CD4-positive, alpha-beta T cell (primary cell): ENCODE data around the gene PIM2. TPM values are rescaled to one million over a fixed set of nuclear protein-coding genes. Genes with fewer than 3 reads are reported as not detected.

Experiments
- ATAC-seq: fragments of 200-7000 bp; cut with Tn5 transposase; one replicate; pipeline ENCODE4 v1.10.0; 2022; ENCODE audit warnings: mild to moderate bottlenecking; ENCODE audit not compliant: poor library complexity
- CTCF ChIA-PET: fragments of 350-600 bp; sonication (Branson Sonifier 250); formaldehyde crosslinking; loops from one replicate; lab custom pipeline; 2021; ENCODE audit warnings: antibody characterized with exemption, inconsistent platforms; lab: Charles Lee
- POLR2A ChIA-PET: fragments of 350-600 bp; sonication (Branson Sonifier 250); formaldehyde crosslinking; loops from one replicate; lab custom pipeline; 2021; ENCODE audit warnings: antibody characterized with exemption, inconsistent platforms; lab: Charles Lee
- DNase-seq, 14 experiments: peaks; one replicate each; pipeline ENCODE4 v3.0.0-alpha.2; 2013 to 2020; ENCODE audit warnings: mixed read lengths in 2 of 14
- H3K27ac ChIP-seq, 2 donors: one replicate each; pipeline versions ENCODE4 v1.5.1 to v1.7.0; 2013; ENCODE audit warnings: low read length in 2 of 2, low read depth in 1 of 2, mild to moderate bottlenecking in 1 of 2
- H3K27me3 ChIP-seq, 2 experiments: 1 replicate in 1 of 2; 2 replicates in 1 of 2; pipeline versions ENCODE4 v1.6.1 to v1.7.0; 2013; ENCODE audit warnings: low read length in 2 of 2, control low read depth in 1 of 2, mild to moderate bottlenecking in 1 of 2, moderate library complexity in 1 of 2; ENCODE audit not compliant: insufficient read depth in 2 of 2, control insufficient read depth in 1 of 2
- H3K36me3 ChIP-seq: one replicate; pipeline ENCODE4 v1.6.1; 2013; ENCODE audit warnings: low read length, control low read depth; ENCODE audit not compliant: insufficient read depth
- H3K4me1 ChIP-seq: one replicate; pipeline ENCODE4 v1.6.1; 2013; ENCODE audit warnings: low read length, control low read depth; ENCODE audit not compliant: insufficient read depth
- H3K4me3 ChIP-seq: one replicate; pipeline ENCODE4 v1.5.1; 2013; ENCODE audit warnings: mild to moderate bottlenecking, low read length, moderate library complexity
- H3K9me3 ChIP-seq, 2 experiments: 1 replicate in 1 of 2; 2 replicates in 1 of 2; pipeline versions ENCODE4 v1.6.1 to v1.7.0; 2013; ENCODE audit warnings: low read length in 2 of 2, mild to moderate bottlenecking in 2 of 2, control low read depth in 1 of 2, moderate library complexity in 1 of 2; ENCODE audit not compliant: control insufficient read depth in 1 of 2, insufficient read depth in 1 of 2
- H3K27ac Mint-ChIP-seq: one replicate; pipeline ENCODE4 v1.8.0; 2020; ENCODE audit warnings: mixed read lengths
- H3K27me3 Mint-ChIP-seq: one replicate; pipeline ENCODE4 v1.8.0; 2021; ENCODE audit warnings: mixed read lengths
- H3K36me3 Mint-ChIP-seq: one replicate; pipeline ENCODE4 v1.8.0; 2021; ENCODE audit warnings: low read depth, mixed read lengths
- H3K4me1 Mint-ChIP-seq: one replicate; pipeline ENCODE4 v1.8.0; 2021; ENCODE audit warnings: low read depth, mixed read lengths
- H3K4me3 Mint-ChIP-seq: one replicate; pipeline ENCODE4 v1.8.0; 2020; ENCODE audit warnings: mild to moderate bottlenecking, mixed read lengths
- H3K9me3 Mint-ChIP-seq: one replicate; pipeline ENCODE4 v1.8.0; 2020; ENCODE audit warnings: mixed read lengths
- intact Hi-C, 2 experiments: fragments of 100-400 bp; cut with DNase I in 1 of 2; cut with micrococcal nuclease in 1 of 2; formaldehyde crosslinking; loops; one replicate each; pipeline versions ENCODE4 v1.15.1 to v1.9.0; 2023 to 2025; cut with DNase I, micrococcal nuclease
- total RNA-seq, 174 experiments: library from RNA in 2 of 174; stranded (reverse) in 2 of 174; gene quantifications; one replicate each; pipeline ENCODE4 v1.2.3 and lab custom pipeline; 2021 to 2026
- TF ChIP-seq, protein P1 (sequence below): fragments of 200-600 bp; IDR thresholded peaks from one replicate; pipeline ENCODE4 v1.8.0; 2022; ENCODE audit warnings: antibody characterized with exemption, mild to moderate bottlenecking

The PIM2 gene
- total RNA-seq, 2 experiments from 2014 or later: 212 to 225 TPM

DNA sequence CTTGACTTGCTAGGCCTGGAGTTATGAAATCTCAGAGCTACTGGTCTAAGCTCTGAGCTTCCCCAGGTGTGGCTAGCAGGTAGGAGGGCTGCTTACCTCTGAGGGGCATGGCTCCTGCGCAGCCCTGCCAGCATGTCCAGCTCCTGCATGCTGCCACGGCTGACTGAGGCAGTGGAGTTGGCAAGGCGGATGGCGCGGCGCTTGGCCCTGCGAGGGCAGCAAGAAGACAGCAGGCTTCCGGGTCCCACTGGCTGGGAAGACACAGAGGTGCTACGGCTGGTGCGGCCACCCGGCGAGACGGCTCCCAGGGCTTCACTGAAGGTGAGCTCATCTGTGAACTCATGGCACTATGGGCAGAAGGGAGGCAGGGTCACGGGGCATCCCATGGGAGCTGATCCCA, 47.1 kb upstream of the PIM2 start:
- Mint-ChIP-seq H3K27ac (no peak overlapping the region), H3K4me1 (no peaks in the 10 kb centered on the region), H3K36me3 (no peaks in the 10 kb centered on the region), H3K4me3 (no peak overlapping the region), H3K9me3 (no peaks in the 10 kb centered on the region), H3K27me3 (no peaks in the 10 kb centered on the region)
- no peaks in the 10 kb centered on the region for H3K36me3 ChIP-seq
- CTCF ChIA-PET: no interaction called here
- no peak for DNase-seq
- no peaks in the 10 kb centered on the region for H3K9me3 ChIP-seq
- ATAC-seq: no peak
- no peaks in the 10 kb centered on the region for H3K27me3 ChIP-seq
- H3K4me3 ChIP-seq: no peak overlapping the region
- POLR2A ChIA-PET: no interaction called here
- intact Hi-C loops: no loop called here
- H3K27ac ChIP-seq: no peak overlapping the region
- H3K4me1 ChIP-seq: peaks cover 2% of the 10 kb centered on the region
- TF ChIP-seq, protein P1, sequence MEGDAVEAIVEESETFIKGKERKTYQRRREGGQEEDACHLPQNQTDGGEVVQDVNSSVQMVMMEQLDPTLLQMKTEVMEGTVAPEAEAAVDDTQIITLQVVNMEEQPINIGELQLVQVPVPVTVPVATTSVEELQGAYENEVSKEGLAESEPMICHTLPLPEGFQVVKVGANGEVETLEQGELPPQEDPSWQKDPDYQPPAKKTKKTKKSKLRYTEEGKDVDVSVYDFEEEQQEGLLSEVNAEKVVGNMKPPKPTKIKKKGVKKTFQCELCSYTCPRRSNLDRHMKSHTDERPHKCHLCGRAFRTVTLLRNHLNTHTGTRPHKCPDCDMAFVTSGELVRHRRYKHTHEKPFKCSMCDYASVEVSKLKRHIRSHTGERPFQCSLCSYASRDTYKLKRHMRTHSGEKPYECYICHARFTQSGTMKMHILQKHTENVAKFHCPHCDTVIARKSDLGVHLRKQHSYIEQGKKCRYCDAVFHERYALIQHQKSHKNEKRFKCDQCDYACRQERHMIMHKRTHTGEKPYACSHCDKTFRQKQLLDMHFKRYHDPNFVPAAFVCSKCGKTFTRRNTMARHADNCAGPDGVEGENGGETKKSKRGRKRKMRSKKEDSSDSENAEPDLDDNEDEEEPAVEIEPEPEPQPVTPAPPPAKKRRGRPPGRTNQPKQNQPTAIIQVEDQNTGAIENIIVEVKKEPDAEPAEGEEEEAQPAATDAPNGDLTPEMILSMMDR: no peak

DNA sequence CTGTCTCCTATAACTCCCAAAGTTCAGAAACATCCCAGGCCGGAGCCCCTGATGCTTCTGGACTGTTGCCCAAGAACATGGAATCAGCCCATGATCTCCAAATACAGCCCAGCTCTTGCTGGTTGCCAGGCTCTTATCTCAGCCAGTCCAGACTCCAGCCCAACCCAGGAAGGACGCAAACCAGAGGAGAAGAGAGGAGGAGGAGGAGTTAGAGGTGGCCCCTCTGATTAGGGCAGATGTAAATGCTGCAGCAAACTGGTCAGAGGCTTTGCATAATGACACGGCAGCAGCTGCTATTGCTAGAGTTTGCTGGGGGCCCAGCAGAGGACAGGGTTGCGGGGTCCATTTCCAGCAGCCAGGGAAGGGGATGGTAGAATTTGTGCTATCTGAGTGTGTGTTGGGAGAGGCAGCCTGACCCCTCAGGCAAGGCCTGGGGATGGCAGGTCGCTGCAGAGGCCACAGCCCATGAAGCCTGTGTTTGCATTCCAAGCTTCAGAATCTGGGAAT, 42.8 kb upstream of the PIM2 start:
- Histone ChIP-seq H3K27ac (no peak overlapping the region), H3K27me3 (no peaks in the 10 kb centered on the region), H3K36me3 (no peaks in the 10 kb centered on the region), H3K4me1 (peaks cover 19% of the 10 kb centered on the region), H3K9me3 (no peaks in the 10 kb centered on the region), H3K4me3 (no peak overlapping the region)
- ATAC-seq: no peak
- Mint-ChIP-seq H3K9me3 (no peaks in the 10 kb centered on the region), H3K27ac (no peak overlapping the region), H3K36me3 (peaks cover 21% of the 10 kb centered on the region), H3K4me1 (peaks cover 19% of the 10 kb centered on the region), H3K4me3 (no peak overlapping the region), H3K27me3 (no peaks in the 10 kb centered on the region)
- POLR2A ChIA-PET: no interaction called here
- intact Hi-C loops: no loop called here
- TF ChIP-seq, protein P1: no peak
- peak in 1 of 14 experiments; percentile 1 for DNase-seq
- CTCF ChIA-PET: no interaction called here

DNA sequence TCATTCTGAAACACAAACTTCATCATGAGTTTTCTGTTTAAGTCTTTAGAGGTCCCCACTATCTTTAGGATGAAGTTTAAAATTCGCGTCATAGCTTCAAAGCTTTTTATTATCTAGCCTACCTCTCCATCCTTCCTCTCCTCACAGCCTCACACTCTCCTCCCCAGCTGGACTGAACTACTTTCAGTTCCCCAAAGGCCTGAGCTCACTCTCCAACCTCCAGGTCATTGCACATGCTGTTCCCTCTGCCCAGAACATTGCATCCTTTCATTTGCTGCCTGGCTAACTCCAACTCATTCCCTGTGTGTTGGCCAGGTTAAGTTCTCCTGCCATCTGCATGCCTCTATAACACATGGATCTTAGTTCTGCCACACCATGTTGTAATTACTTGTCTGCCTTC, 41.5 kb upstream of the PIM2 start:
- Mint-ChIP-seq H3K4me1 (peaks cover 27% of the 10 kb centered on the region), H3K36me3 (peaks cover 30% of the 10 kb centered on the region), H3K4me3 (peak overlapping the region; percentile 60), H3K27me3 (no peaks in the 10 kb centered on the region), H3K9me3 (no peaks in the 10 kb centered on the region), H3K27ac (peak overlapping the region; percentile 99)
- H3K36me3 ChIP-seq: peaks cover 12% of the 10 kb centered on the region
- H3K4me3 ChIP-seq: no peak overlapping the region
- ChIA-PET CTCF (no interaction called here), POLR2A (interaction anchor here (5.4 kb wide), 1 partner anchor 21 kb away, joined by 150 read pairs; no protein-coding TSS in a partner anchor)
- intact Hi-C loops: no loop called here
- no peak overlapping the region for H3K27ac ChIP-seq
- H3K9me3 ChIP-seq: no peaks in the 10 kb centered on the region
- DNase-seq (no peak), ATAC-seq (no peak)
- peaks cover 32% of the 10 kb centered on the region for H3K4me1 ChIP-seq
- TF ChIP-seq, protein P1: no peak
- H3K27me3 ChIP-seq: no peaks in the 10 kb centered on the region
